HK-2 (cell line): ENCODE data around the gene CCDC106.

Source experiments
- DNase-seq: peaks from one replicate; pipeline ENCODE4 v3.0.0-alpha.2; 2018; ENCODE audit not compliant: unreplicated experiment

The CCDC106 gene

GRCh38 chr19:55647732-55648584, at the start of gene CCDC106:
CCDC106 (plus strand) TSS chr19:55648212; CDS start chr19:55649047, 835 bp downstream.
- no peak for DNase-seq

- DNase-seq: peak; percentile 99
Observed at GRCh38 chr19:55598719-55599467, 49.1 kb upstream of the CCDC106 start.

GRCh38 chr19:55599468-55599841, 48.6 kb upstream of the CCDC106 start, which contains the start of gene FIZ1:
FIZ1 (minus strand) TSS chr19:55599517; CDS start chr19:55597865, 1,652 bp downstream.
- peak; percentile 99 for DNase-seq

GRCh38 chr19:55599842-55600661, 48.0 kb upstream of the CCDC106 start, which contains the start of gene ZNF524:
ZNF524 (plus strand) TSS chr19:55600288; CDS start chr19:55602113, 1,825 bp downstream.
- peak; percentile 91 for DNase-seq

GRCh38 chr19:55600662-55601028, 47.4 kb upstream of the CCDC106 start:
- DNase-seq: no peak

- no peak for DNase-seq
Observed at GRCh38 chr19:55601084-55601483, 46.9 kb upstream of the CCDC106 start.

- DNase-seq: no peak
Observed at GRCh38 chr19:55602104-55603001, 45.7 kb upstream of the CCDC106 start.

- DNase-seq: no peak
Observed at GRCh38 chr19:55603115-55603514, 44.9 kb upstream of the CCDC106 start.

GRCh38 chr19:55603581-55604292, 44.3 kb upstream of the CCDC106 start:
- DNase-seq: no peak

GRCh38 chr19:55605207-55605636, 42.8 kb upstream of the CCDC106 start:
- peak; percentile 100 for DNase-seq

GRCh38 chr19:55605637-55606470, 42.2 kb upstream of the CCDC106 start, which contains the start of gene ZNF865:
ZNF865 (plus strand) TSS chr19:55605647; CDS start chr19:55613619, 7,972 bp downstream.
- peak; percentile 88 for DNase-seq

- no peak for DNase-seq
Observed at GRCh38 chr19:55606471-55606787, 41.6 kb upstream of the CCDC106 start.

- DNase-seq: no peak
Observed at GRCh38 chr19:55606817-55607216, 41.2 kb upstream of the CCDC106 start.

GRCh38 chr19:55609326-55609725, 38.7 kb upstream of the CCDC106 start:
- no peak for DNase-seq

GRCh38 chr19:55611300-55611982, 36.6 kb upstream of the CCDC106 start:
- DNase-seq: no peak

- DNase-seq: no peak
Observed at GRCh38 chr19:55611983-55612645, 35.9 kb upstream of the CCDC106 start.

- DNase-seq: no peak
Observed at GRCh38 chr19:55613396-55613795, 34.6 kb upstream of the CCDC106 start.
